Fibroblast of lung (primary cell): Measurements from ENCODE around the gene ISY1.

Experiments
- CTCF ChIP-seq, 2 donors: IDR thresholded peaks in 1 of 2; conservative IDR thresholded peaks in 1 of 2; 1 replicate in 1 of 2; 2 replicates in 1 of 2; pipeline ENCODE4 v1.5.1; 2011 to 2012; ENCODE audit warnings: low read length in 2 of 2, control low read depth in 1 of 2, inconsistent platforms in 1 of 2, low read depth in 1 of 2, mild to moderate bottlenecking in 1 of 2
- EZH2 ChIP-seq: IDR thresholded peaks from 2 replicates; pipeline ENCODE4 v1.5.1; 2012; ENCODE audit warnings: low read length, control low read depth, mild to moderate bottlenecking; ENCODE audit errors: missing control alignments

GRCh38 chr3:129183569-129184395 lies 22.9 kb upstream of the ISY1 start, which contains the start of gene CNBP:
- no peak for TF ChIP-seq CTCF (conservative IDR thresholded peaks at IDR 0.05 in 1 of 2, IDR thresholded peaks at IDR 0.05 in 1 of 2; ENCODE audit: low read depth in 1 of 2, low read length in 2 of 2)
- TF ChIP-seq EZH2, result no peak
